Pancreas (tissue), 10 donors: ENCODE measurements around the gene MAP3K7. TPM values are rescaled to one million over a fixed set of nuclear protein-coding genes. Genes with fewer than 3 reads are reported as not detected.

Experiments used
- ATAC-seq, 4 donors: fragments of 200-7000 bp; cut with Tn5 transposase; one replicate each; pipeline versions ENCODE4 v1.8.0 to v1.9.1; 2020; ENCODE audit warnings: mild to moderate bottlenecking in 4 of 4, moderate library complexity in 4 of 4
- DNase-seq, 6 donors: peaks; one replicate each; pipeline ENCODE4 v3.0.0-alpha.2; 2020
- FAIRE-seq: peaks from 2 replicates; lab custom pipeline; 2012; peaks lifted over from hg19 to GRCh38; lab: Jason Lieb, UNC
- H3K27ac ChIP-seq, 4 donors: fragments of 200-600 bp; sonication (generic); 1 replicate in 3 of 4; 2 replicates in 1 of 4; pipeline versions ENCODE4 v1.5.0 to v1.8.0; 2020
- H3K27me3 ChIP-seq, 4 donors: fragments of 200-600 bp; one replicate each; pipeline ENCODE4 v1.8.0; 2021
- H3K36me3 ChIP-seq, 3 donors: fragments of 200-600 bp; sonication (generic) in 1 of 3; one replicate each; pipeline versions ENCODE4 v1.5.0 to v1.8.0; 2020 to 2021
- H3K4me1 ChIP-seq, 3 donors: fragments of 200-600 bp; one replicate each; pipeline ENCODE4 v1.8.0; 2021
- H3K4me3 ChIP-seq, 4 donors: fragments of 200-600 bp; sonication (generic) in 2 of 4; one replicate each; pipeline versions ENCODE4 v1.5.0 to v1.8.0; 2020 to 2021
- H3K9me3 ChIP-seq, 4 donors: fragments of 200-600 bp; one replicate each; pipeline ENCODE4 v1.8.0; 2021
- WGBS, 2 donors: extraction: QIAGEN DNeasy Blood & Tissue Kit; methylation state at CpG; one replicate each; pipeline ENCODE4 v1.1.7; 2013; 5-methylcytosine and 5-hydroxymethylcytosine counted together
- intact Hi-C, 3 donors: fragments of 100-400 bp; cut with DNase I; formaldehyde crosslinking; loops; one replicate each; pipeline versions ENCODE4 v1.11.1 to v1.14.2; 2022
- polyA plus RNA-seq, 2 donors: library from polyadenylated mRNA; stranded (reverse); fragments of 200-250 nt; gene quantifications; one replicate each; pipeline ENCODE4 v1.2.3, GENCODE V29; 2013
- total RNA-seq, 6 donors: library from RNA; stranded (reverse); fragmentation: NEBNext Ultra II Directional in 4 of 6; extraction: Animal tissue kit (Norgen Biotek cat#: 25700) in 4 of 6; gene quantifications; one replicate each; pipeline versions ENCODE4 v1.2.1 to v1.2.4, GENCODE V29; 2021 to 2023
- TF ChIP-seq, protein P1 (sequence below), 4 donors: fragments of 200-600 bp; sonication (generic) in 3 of 4; IDR thresholded peaks; one replicate each; pipeline versions ENCODE4 v1.5.0 to v1.8.0; 2021; ENCODE audit warnings: antibody characterized with exemption in 4 of 4
- donor health status: healthy with polysubstance abuse.
- donor health status: DM: no; HTN: no; CAD: no; lungs with moderate emphysema.
- donor health status: DM: no; HTN: no; CAD: no.
- donor health status: control.
- donor health status: control.
- donor health status: Bipolar disorder and iron deficiency.
- donor health status: DM: yes; HTN: yes; CAD: no.
- donor health status: DM: no; HTN: no; CAD: no.
- donor health status: DM: no; HTN: no; CAD: no.
- donor health status: DM: yes; HTN: yes; CAD: no.

Gene MAP3K7
- total and polyA plus RNA-seq, 8 donors = 4.9 to 13.2 (median 7.4) TPM

DNA sequence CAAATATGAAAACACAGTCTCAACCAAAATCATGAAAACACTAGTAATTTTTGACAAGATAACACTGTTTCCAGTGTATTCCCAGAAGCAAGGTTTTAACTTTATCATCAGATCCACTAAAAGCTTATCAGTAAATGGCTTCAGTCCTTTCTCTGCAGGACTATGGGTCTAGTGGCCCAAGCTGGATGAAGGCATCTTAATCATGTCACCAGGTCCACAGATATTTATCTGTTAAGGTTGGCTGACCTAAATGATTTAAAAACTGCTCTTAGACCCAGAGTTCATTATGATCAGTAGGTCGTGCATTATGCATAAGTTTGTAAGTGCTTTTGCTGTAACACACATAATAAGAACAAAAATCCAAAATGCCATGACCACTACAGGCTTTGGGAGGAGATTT lies 118.0 kb downstream of the MAP3K7 start:
- TF ChIP-seq, protein P1, sequence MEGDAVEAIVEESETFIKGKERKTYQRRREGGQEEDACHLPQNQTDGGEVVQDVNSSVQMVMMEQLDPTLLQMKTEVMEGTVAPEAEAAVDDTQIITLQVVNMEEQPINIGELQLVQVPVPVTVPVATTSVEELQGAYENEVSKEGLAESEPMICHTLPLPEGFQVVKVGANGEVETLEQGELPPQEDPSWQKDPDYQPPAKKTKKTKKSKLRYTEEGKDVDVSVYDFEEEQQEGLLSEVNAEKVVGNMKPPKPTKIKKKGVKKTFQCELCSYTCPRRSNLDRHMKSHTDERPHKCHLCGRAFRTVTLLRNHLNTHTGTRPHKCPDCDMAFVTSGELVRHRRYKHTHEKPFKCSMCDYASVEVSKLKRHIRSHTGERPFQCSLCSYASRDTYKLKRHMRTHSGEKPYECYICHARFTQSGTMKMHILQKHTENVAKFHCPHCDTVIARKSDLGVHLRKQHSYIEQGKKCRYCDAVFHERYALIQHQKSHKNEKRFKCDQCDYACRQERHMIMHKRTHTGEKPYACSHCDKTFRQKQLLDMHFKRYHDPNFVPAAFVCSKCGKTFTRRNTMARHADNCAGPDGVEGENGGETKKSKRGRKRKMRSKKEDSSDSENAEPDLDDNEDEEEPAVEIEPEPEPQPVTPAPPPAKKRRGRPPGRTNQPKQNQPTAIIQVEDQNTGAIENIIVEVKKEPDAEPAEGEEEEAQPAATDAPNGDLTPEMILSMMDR (IDR thresholded peaks at IDR 0.05) = no peak
- FAIRE-seq = no peak
- DNase-seq = no peak
- intact Hi-C loops = no loop called here
- WGBS, 2 donors = 33 to 56% methylated on average over 1 of the region's 1 CpG
- Histone ChIP-seq H3K4me3 (no peak overlapping the region), H3K27me3 (no peaks in the 10 kb centered on the region), H3K36me3 (no peaks in the 10 kb centered on the region), H3K27ac (no peak overlapping the region), H3K4me1 (no peaks in the 10 kb centered on the region), H3K9me3 (no peaks in the 10 kb centered on the region)
- ATAC-seq = no peak

DNA sequence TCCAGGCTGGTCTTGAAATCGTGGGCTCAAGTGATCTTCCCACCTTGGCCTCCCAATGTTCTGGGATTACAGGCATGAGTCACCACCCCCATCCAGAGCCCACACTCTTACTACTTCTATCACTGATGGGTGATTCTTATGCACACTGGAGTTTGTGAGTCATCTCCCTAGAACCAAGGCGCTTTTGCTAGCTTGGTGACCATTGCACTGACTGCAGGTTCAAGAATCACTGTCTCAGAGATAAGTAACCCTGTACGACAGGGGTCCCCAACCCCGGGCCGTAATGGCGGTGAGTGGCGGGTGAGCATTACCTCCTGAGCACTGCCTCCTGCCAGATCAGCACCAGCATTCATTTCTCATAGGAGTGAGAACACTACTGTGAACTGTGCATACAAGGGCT lies 118.8 kb downstream of the MAP3K7 start:
- intact Hi-C loops = no loop called here
- Histone ChIP-seq H3K36me3 (no peaks in the 10 kb centered on the region), H3K9me3 (no peaks in the 10 kb centered on the region), H3K27ac (no peak overlapping the region), H3K4me3 (no peak overlapping the region), H3K27me3 (no peaks in the 10 kb centered on the region), H3K4me1 (no peaks in the 10 kb centered on the region)
- TF ChIP-seq, protein P1 (IDR thresholded peaks at IDR 0.05) = no peak
- WGBS, 2 donors = 76 to 85% methylated on average over 7 of the region's 7 CpGs
- no peak for DNase-seq
- no peak for FAIRE-seq
- ATAC-seq = no peak

DNA sequence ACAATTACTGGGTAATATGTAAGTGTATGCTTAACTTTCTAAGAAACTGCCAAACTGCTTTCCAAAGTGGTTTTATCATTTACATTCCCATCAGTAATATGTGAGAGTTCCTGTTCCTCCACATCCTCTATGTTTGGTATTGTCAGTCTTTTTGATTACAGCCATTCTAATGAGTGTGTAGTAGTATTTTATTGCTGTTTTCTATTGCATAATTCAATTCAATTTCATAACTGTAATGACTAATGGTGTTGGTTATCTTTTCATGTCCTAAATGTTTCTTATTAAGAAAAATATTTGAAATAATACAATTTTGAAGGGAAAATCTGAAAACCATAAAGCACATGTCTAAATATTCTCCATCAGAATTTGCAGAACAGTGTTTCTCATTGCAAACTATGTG lies 119.3 kb downstream of the MAP3K7 start:
- TF ChIP-seq, protein P1 (IDR thresholded peaks at IDR 0.05) = no peak
- FAIRE-seq = no peak
- H3K4me3 ChIP-seq = no peak overlapping the region
- H3K9me3 ChIP-seq = no peaks in the 10 kb centered on the region
- DNase-seq = no peak
- no peaks in the 10 kb centered on the region for H3K27me3 ChIP-seq
- H3K4me1 ChIP-seq = no peaks in the 10 kb centered on the region
- intact Hi-C loops = no loop called here
- H3K27ac ChIP-seq = no peak overlapping the region
- no peak for ATAC-seq
- H3K36me3 ChIP-seq = no peaks in the 10 kb centered on the region

DNA sequence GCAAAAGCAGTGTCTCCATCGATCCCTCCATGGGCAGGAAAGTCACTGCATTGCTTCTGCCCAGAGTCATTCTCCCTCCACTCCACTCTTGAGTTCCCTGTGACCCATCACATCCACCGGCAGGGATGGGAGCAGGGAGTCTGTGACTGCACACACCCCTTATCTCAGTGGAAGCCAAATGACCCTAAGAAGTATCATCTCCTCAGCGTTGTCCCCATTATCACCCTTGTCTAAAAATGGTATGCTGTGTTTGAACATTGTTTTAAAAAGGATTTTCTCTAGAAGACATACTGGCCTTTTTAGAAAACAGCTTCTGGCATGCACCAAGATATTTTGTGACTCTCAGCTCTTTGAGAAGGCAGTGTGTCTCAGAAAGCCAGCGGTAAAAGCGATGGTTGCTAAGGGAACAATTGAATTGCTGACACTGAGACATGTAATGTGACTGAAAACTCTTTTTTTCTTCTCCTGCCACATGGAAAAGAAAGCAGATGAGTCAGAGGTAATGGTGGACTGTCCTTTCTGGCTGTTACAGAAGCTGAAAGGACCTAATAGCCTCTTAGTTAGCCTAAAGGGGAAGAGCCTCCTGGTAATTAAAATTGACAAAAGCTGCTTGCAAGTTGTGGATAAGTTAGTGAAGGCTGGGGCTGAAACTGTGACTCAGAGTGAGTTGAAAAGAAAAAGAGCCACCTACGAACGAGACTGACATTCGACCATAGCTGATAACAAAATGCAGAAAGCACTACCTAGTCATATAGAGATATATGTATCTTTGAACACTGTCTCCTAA lies 120.5 kb downstream of the MAP3K7 start:
- no peaks in the 10 kb centered on the region for H3K27me3 ChIP-seq
- intact Hi-C loops = no loop called here
- H3K9me3 ChIP-seq = no peaks in the 10 kb centered on the region
- no peaks in the 10 kb centered on the region for H3K36me3 ChIP-seq
- TF ChIP-seq, protein P1 (IDR thresholded peaks at IDR 0.05) = no peak
- FAIRE-seq = no peak
- no peak for ATAC-seq
- no peak for DNase-seq
- no peak overlapping the region for H3K4me3 ChIP-seq
- no peaks in the 10 kb centered on the region for H3K4me1 ChIP-seq
- H3K27ac ChIP-seq = no peak overlapping the region
- WGBS, 2 donors = 43 to 47% methylated on average over 8 of the region's 8 CpGs

DNA sequence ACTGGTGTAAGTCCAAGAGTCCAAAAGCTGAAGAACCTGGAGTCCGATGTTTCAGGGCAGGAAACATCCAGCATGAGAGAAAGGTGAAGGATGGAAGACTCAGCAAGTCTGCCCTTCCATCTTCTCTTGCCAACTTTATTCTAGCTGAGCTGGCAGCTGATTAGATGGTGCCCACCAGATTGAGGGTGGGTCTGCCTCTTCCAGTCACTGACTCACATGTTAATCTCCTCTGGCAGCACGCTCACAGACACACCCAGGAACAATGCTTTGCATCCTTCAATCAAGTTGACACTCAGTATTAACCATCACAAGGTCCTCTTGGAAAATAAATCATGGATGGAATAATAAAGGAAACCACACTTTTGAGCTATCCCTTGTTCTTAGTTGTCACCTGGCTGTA lies 121.2 kb downstream of the MAP3K7 start:
- no peak for DNase-seq
- no peaks in the 10 kb centered on the region for H3K27me3 ChIP-seq

More for the DNA sequence above, 121.2 kb downstream of the MAP3K7 start:
- H3K27ac ChIP-seq = no peak overlapping the region
- FAIRE-seq (no peak), ATAC-seq (no peak)
- H3K36me3 ChIP-seq = no peaks in the 10 kb centered on the region
- no peaks in the 10 kb centered on the region for H3K9me3 ChIP-seq
- no peaks in the 10 kb centered on the region for H3K4me1 ChIP-seq
- no peak overlapping the region for H3K4me3 ChIP-seq
- intact Hi-C loops = no loop called here
- WGBS, 2 donors = 78 to 89% methylated on average over 2 of the region's 2 CpGs
- TF ChIP-seq, protein P1 (IDR thresholded peaks at IDR 0.05) = no peak
